ENCODE data around the gene PDK2. TPM values are rescaled to one million over a fixed set of nuclear protein-coding genes. Genes with fewer than 3 reads are reported as not detected.

Gene PDK2
- total and polyA plus RNA-seq, 10 of the 15 experiments (the other 5 are each of a cell fraction or from before 2014, with no cell fraction given) = 0.98 to 22.6 (median 12.3) TPM

- Histone ChIP-seq H3K4me1 (ENCODE audit: control insufficient read depth, insufficient read depth, low read length) (peaks cover 37% of the 10 kb centered on the region), H2AFZ (ENCODE audit: control insufficient read depth, low read depth, low read length) (no peak overlapping the region), H3K79me2 (ENCODE audit: control insufficient read depth, insufficient read depth, low read length) (peaks cover 39% of the 10 kb centered on the region), H3K9ac (ENCODE audit: control insufficient read depth, insufficient read depth, low read length) (0 out of 2 replicates have a peak overlapping the region, but pooled peaks have one; percentile 83), H3K4me2 (ENCODE audit: control insufficient read depth, insufficient read depth) (no peak overlapping the region; the same call in 1 of the 2 replicates), H4K20me1 (ENCODE audit: control insufficient read depth, insufficient read depth) (no peaks in the 10 kb centered on the region), H3K4me3 (peak overlapping the region; percentile 95; the same call in 1 of the 2 replicates), H3K36me3 (ENCODE audit: control insufficient read depth in 2 of 2, insufficient read depth in 2 of 2, low read length in 1 of 2) (no peaks in the 10 kb centered on the region), H3K9me3 (replicated peaks; ENCODE audit: control insufficient read depth, insufficient read depth, low read length) (no peaks in the 10 kb centered on the region), H3K27me3 (replicated peaks in 1 of 2; ENCODE audit: control insufficient read depth in 2 of 2, insufficient read depth in 2 of 2, low read length in 1 of 2) (no peaks in the 10 kb centered on the region), H3K27ac (ENCODE audit: control insufficient read depth, insufficient read depth) (peak overlapping the region; percentile 89; the same call in 1 of the 2 replicates)
- ATAC-seq (no peak), FAIRE-seq (no peak), DNase-seq (ENCODE audit: low read depth, low spot score) (no peak)
- WGBS (ENCODE audit: insufficient coverage, insufficient replicate concordance, low lambda C conversion rate, missing lambda C conversion rate) = 75% methylated on average over 7 of the region's 7 CpGs
- ChIA-PET SMC1A (ENCODE audit: uncharacterized antibody, unreplicated experiment) (interaction anchor here (1.1 to 3.6 kb wide), 6 partner anchors 9 to 58 kb away, joined by 3 to 31 read pairs (median 4); partner anchors contain the start of genes PDK2 and SGCA), RAD21 (ENCODE audit: unreplicated experiment) (interaction anchor here (1.2 to 3.5 kb wide), 7 partner anchors 9 to 60 kb away, joined by 3 to 17 read pairs (median 11); partner anchors contain the start of gene SGCA), CTCF (interaction anchor here (0.7 to 9.3 kb wide), 12 partner anchors 9 to 155 kb away, joined by 3 to 99 read pairs (median 8); partner anchors contain the start of gene SGCA), POLR2A (interaction anchor here (0.8 to 2.2 kb wide), 5 partner anchors 9 to 47 kb away, joined by 4 to 18 read pairs (median 6); partner anchors contain the start of gene SAMD14)
- TF ChIP-seq EED (IDR thresholded peaks at IDR 0.05; ENCODE audit: low read depth) (no peak), NR2C1 (IDR thresholded peaks at IDR 0.05) (no peak)
- in situ Hi-C loops (cut with MboI) (no loop called here), intact Hi-C loops (cut with micrococcal nuclease; ENCODE audit: unreplicated experiment) (no loop called here)
- no TSS peak for BruUV-seq (replicated peaks)
Measured at GRCh38 chr17:50152736-50153135, 57.6 kb downstream of the PDK2 start.

DNA sequence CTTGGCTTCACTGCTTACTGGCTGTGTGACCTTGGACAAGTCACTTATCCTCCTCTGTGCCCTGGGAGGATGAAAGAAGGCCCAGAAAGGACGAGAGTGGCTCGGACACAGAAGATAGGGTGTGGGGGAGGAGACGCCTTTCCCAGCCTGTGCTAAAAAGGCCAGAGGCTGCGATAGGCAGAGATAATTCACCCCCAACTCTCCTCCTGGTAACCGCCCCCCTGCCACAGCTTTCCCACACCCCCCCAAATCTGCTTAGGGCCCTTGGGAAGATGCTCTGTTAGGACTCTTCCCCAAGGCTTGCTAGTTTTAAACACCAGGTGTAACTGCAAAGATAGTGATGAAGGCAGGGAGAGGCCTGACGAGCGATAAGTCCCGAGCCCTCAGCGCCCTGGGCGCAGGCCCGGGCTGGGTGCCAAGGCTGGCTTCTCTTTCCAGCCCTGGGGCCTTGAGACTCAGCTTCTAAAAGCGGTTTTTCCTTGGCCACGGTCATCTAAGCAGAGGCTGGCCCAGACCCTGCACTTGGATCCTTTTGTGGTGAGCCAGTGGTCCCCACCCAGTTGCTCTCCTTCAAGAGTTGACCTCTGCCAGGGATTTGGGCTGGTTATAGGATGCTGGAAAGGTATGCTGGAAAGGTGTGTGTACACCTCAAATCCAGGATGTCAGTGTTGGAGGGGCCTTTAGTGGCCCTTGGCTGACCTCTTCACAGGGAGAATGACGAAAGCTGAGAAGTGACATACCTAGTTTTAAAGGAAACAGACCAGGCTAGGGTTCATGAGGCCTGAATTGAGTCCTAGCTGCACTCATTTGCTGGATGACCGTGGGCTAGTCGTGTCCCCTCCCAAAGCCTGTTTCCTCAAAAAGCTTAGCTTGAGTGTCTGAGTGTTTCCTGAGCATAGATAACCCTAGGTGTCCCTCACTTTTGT, 58.8 kb downstream of the PDK2 start:
- H4K20me1 ChIP-seq (ENCODE audit: control insufficient read depth, insufficient read depth) = no peaks in the 10 kb centered on the region
- H3K4me1 ChIP-seq (ENCODE audit: control insufficient read depth, insufficient read depth, low read length) = peaks cover 37% of the 10 kb centered on the region
- no peaks in the 10 kb centered on the region for H3K9me3 ChIP-seq (replicated peaks; ENCODE audit: control insufficient read depth, insufficient read depth, low read length)
- ChIA-PET SMC1A (ENCODE audit: uncharacterized antibody, unreplicated experiment) (interaction anchor here (0.6 to 1.9 kb wide), 7 partner anchors 10 to 144 kb away, joined by 3 to 7 read pairs (median 4); no protein-coding TSS in a partner anchor), POLR2A (interaction anchor here (1.1 to 1.5 kb wide), 2 partner anchors 10 to 15 kb away, joined by 4 to 6 read pairs; no protein-coding TSS in a partner anchor), CTCF (interaction anchor here (0.5 to 2.2 kb wide), 10 partner anchors 8 to 67 kb away, joined by 3 to 10 read pairs (median 5); no protein-coding TSS in a partner anchor), RAD21 (ENCODE audit: unreplicated experiment) (interaction anchor here (0.9 to 3.5 kb wide), 5 partner anchors 12 to 46 kb away, joined by 3 to 12 read pairs (median 7); partner anchors contain the start of gene SGCA)
- H3K27ac ChIP-seq (ENCODE audit: control insufficient read depth, insufficient read depth) = peak overlapping the region; percentile 72
- H3K9ac ChIP-seq (ENCODE audit: control insufficient read depth, insufficient read depth, low read length) = no peak overlapping the region
- H3K36me3 ChIP-seq (ENCODE audit: control insufficient read depth in 2 of 2, insufficient read depth in 2 of 2, low read length in 1 of 2) = no peaks in the 10 kb centered on the region
- peak overlapping the region; percentile 91 for H3K4me2 ChIP-seq (ENCODE audit: control insufficient read depth, insufficient read depth)
- peaks cover 28% of the 10 kb centered on the region for H3K79me2 ChIP-seq (ENCODE audit: control insufficient read depth, insufficient read depth, low read length)
- no peak overlapping the region for H2AFZ ChIP-seq (ENCODE audit: control insufficient read depth, low read depth, low read length)
- TF ChIP-seq, protein P1, sequence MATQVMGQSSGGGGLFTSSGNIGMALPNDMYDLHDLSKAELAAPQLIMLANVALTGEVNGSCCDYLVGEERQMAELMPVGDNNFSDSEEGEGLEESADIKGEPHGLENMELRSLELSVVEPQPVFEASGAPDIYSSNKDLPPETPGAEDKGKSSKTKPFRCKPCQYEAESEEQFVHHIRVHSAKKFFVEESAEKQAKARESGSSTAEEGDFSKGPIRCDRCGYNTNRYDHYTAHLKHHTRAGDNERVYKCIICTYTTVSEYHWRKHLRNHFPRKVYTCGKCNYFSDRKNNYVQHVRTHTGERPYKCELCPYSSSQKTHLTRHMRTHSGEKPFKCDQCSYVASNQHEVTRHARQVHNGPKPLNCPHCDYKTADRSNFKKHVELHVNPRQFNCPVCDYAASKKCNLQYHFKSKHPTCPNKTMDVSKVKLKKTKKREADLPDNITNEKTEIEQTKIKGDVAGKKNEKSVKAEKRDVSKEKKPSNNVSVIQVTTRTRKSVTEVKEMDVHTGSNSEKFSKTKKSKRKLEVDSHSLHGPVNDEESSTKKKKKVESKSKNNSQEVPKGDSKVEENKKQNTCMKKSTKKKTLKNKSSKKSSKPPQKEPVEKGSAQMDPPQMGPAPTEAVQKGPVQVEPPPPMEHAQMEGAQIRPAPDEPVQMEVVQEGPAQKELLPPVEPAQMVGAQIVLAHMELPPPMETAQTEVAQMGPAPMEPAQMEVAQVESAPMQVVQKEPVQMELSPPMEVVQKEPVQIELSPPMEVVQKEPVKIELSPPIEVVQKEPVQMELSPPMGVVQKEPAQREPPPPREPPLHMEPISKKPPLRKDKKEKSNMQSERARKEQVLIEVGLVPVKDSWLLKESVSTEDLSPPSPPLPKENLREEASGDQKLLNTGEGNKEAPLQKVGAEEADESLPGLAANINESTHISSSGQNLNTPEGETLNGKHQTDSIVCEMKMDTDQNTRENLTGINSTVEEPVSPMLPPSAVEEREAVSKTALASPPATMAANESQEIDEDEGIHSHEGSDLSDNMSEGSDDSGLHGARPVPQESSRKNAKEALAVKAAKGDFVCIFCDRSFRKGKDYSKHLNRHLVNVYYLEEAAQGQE (IDR thresholded peaks at IDR 0.05; ENCODE audit: low read depth, low read length) = no peak
- TF ChIP-seq CHD4 (IDR thresholded peaks at IDR 0.05) (no peak), FOS (IDR thresholded peaks at IDR 0.05; ENCODE audit: borderline replicate concordance, extremely low read depth, insufficient read length) (no peak)
- intact Hi-C loops (cut with micrococcal nuclease; ENCODE audit: unreplicated experiment) (no loop called here), in situ Hi-C loops (cut with MboI) (no loop called here)
- no TSS peak for BruUV-seq (replicated peaks)
- 82% methylated on average over 16 of the region's 16 CpGs for WGBS (ENCODE audit: insufficient coverage, insufficient replicate concordance, low lambda C conversion rate, missing lambda C conversion rate)
- H3K27me3 ChIP-seq (replicated peaks in 1 of 2; ENCODE audit: control insufficient read depth in 2 of 2, insufficient read depth in 2 of 2, low read length in 1 of 2) = no peaks in the 10 kb centered on the region
- no peak for DNase-seq (ENCODE audit: low read depth, low spot score)
- no peak for ATAC-seq
- peak; percentile 7 for FAIRE-seq
- H3K4me3 ChIP-seq = no peak overlapping the region
